ENCODE measurements around the gene DBN1.
"Not testable (repeated sequence)": the region's sequence is repeated elsewhere in the genome, so short reads cannot be mapped to it uniquely, and the experiment has no call there.

The DBN1 gene

DNA sequence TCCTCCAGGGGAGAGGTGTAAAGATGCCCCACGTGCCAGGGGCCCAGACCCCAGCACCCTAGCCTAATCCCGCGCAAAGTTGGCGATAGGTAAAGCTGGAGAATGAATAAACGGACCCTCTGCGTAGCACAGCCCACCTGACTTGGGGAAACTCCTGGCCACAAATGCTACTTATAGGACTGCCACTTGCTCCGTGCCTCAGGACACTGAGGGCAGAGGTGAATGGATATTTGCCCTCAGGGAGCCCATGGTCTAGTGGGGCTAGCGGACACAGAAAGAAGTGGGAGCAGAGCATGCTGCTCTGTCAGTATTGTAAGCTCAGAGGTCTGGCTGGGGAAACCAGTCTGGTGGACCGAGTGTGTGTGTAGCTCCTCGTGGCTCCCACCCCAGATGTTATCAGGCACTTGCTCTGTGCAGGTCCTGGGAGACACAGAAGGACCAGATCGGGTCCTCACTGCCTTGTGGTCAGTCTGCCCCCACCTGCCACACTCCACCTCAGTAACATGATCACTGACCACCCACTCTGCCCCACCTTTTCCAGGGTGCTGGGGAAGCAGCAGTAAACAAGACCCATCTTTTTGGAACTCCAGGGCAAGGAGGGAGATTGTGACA is 46.1 kb downstream of the DBN1 start:
- DNase-seq: no peak

GRCh38 chr5:177426566-177427210 is 46.7 kb downstream of the DBN1 start, which contains the start of gene GRK6:
Gene GRK6, plus strand, starts transcription at chr5:177426676. Its CDS starts 170 bp downstream, at chr5:177426846.
- no peak for DNase-seq

GRCh38 chr5:177425801-177426565 is 47.5 kb downstream of the DBN1 start:
- peak; percentile 96 for DNase-seq

GRCh38 chr5:177425196-177425800 is 48.1 kb downstream of the DBN1 start:
- DNase-seq: no peak

DNA sequence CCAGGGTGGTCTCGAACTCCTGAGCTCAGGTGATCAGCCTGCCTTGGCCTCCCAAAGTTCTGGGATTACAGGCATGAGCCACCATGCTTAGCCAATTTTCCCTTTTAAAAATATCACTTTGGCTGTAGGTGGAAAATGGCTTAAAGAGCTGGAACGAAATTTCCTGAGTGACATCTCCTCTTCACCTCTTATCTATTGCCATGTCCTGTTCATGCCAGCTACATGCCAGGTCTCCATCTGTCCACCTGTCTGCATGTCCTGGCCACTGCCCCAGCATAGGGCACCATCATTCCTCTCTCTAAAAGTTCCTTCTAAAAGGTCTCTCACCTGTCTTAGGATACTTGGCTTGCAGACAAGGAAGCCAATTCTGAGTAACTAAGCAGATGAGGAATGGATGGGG is 49.8 kb downstream of the DBN1 start:
- no peak for DNase-seq

- DNase-seq: no peak
These were observed 52.2 kb downstream of the DBN1 start for GRCh38 chr5:177421062-177421798.

GRCh38 chr5:177420472-177420871 is 53.0 kb downstream of the DBN1 start:
- not testable (repeated sequence) for DNase-seq

DNA sequence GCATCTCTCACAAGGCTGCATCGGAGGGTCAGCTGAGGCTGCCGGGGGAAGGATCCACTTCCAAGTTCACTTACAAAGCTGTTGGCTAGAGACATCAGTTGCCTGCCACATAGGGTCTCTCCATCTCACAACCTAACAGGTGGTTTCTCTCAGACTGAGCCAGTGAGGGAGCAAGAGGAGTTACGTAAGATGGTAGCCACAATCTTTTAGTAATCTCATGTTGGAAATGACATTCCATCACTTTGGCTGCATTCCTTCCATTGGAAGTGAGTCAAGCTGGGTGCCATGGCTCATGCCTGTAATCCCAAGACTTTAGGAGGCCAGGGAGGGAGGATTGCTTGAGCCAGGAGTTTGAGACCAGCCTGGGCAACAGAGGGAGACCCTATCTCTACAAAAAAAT is 54.4 kb downstream of the DBN1 start:
- DNase-seq: no peak

GRCh38 chr5:177417081-177417480 is 56.4 kb downstream of the DBN1 start:
- DNase-seq: not testable (repeated sequence)

- no peak for DNase-seq
These were observed 59.0 kb downstream of the DBN1 start for GRCh38 chr5:177414481-177414880.

DNA sequence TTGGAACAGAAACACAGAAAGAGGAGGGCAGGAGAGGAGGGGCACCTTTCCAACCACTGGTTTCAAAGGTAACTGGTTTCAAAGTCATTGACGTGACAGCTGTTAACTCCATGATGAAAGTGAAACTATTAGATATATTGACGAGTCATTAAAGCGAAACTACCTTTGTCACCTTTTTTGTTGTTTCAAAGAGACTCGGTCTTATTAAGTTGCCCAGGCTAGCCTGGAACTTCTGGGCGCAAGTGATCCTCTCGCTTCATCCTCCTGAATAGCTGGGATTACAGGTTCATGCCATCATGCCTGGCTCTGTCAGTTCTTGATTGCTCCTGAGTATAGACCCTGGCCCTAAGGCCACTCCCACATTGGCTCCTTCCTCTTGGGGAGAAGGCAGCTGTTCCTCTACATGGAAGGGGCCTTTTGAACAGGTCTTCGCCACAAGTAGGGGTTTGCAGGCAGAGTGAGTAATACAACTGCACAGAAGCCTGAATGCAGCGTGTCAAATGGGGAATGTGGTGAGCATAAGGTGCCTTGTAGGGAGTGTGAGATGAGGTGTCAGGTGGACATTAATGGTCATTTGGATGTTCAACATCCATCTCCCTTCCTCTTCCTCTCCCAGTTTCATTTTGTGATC is 60.7 kb downstream of the DBN1 start:
- DNase-seq: no peak

GRCh38 chr5:177410575-177410974 is 62.9 kb downstream of the DBN1 start:
- DNase-seq: no peak

GRCh38 chr5:177409043-177409801 is 64.2 kb downstream of the DBN1 start, which contains the start of gene F12:
Gene F12, minus strand, starts transcription at chr5:177409564. Its CDS starts 37 bp downstream, at chr5:177409527.
- DNase-seq: no peak

All from NCI-H2107 (cell line).